ENCODE results near the gene PVR.
"Not testable (repeated sequence)": the region's sequence is repeated elsewhere in the genome, so short reads cannot be mapped to it uniquely, and the experiment has no call there.

Gene PVR

DNA sequence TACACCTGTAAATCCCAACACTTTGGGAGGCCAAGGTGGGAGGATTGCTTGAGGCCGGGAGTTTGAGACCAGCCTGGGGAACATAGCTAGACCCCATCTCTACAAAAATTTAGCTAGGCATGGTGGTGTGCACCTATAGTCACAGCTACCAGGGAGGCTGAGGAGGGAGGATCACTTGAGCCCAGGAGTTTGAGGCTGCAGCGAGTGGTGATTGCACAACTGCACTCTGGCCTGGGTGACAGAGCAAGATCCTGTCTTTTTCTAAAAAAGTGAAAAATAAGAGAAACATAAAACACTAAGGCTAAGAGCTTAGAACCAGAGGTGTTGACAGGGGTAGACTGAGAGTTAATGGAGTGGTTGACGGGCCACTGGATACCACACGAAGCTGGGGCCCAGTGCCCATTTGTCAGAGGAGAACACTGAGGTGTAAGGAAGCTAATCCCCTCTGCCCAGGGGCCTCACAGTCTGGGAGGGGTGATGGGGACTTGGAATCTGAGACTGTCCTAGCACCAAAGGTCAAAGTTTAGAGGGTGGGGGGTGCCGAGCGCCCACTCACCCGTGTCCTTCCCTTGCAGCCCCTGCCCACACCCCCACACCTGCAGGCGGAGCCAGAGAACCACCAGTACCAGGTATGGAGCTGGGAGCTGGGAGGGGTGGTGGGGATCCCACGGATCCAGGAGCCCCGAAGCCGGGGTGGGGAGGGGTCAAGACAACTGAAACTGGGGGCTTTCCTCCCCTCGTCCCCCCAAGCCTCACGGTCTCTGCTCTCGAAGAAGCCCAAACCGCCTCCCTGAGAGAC lies 38.5 kb downstream of the PVR start:
- DNase-seq (no peak), ATAC-seq (replicated peaks) (no peak)
- no peaks in the 10 kb centered on the region for H3K9me3 Mint-ChIP-seq
- H3K4me3 Mint-ChIP-seq, result no peak overlapping the region
- H3K36me3 Mint-ChIP-seq (ENCODE audit: insufficient read depth), result peaks cover 3% of the 10 kb centered on the region
- H3K27me3 Mint-ChIP-seq, result peaks cover 21 to 51% of the 10 kb centered on the region in 2 donors
- H3K27ac Mint-ChIP-seq, result no peak overlapping the region
- H3K4me1 Mint-ChIP-seq (ENCODE audit: low read depth in 2 of 2), result peaks cover 2 to 3% of the 10 kb centered on the region in 2 donors

DNA sequence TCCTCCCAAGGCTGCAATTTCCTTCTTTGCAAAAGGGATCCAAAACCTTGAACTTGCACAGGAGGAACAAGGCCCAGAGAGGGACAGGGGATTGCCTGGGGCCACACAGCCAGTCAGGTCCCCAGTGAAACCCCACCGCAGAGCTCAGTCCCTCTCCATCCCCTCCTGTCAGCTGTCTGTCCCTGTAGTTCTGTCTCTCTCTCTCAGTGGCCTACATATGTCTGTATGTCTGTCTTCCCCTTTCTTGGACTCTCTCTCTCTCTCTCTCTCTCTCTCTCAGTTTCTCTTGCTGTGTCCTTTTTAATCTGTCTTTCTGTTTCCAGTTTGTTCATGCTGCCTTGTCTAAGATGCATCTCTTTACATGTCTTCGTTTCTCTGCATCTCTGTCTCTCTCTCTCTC lies 39.1 kb downstream of the PVR start:
- ATAC-seq (replicated peaks) (no peak), DNase-seq (no peak)
- Mint-ChIP-seq H3K27ac (no peak overlapping the region), H3K36me3 (ENCODE audit: insufficient read depth) (peaks cover 3% of the 10 kb centered on the region), H3K9me3 (no peaks in the 10 kb centered on the region), H3K27me3 (peaks cover 21 to 55% of the 10 kb centered on the region in 2 donors), H3K4me1 (ENCODE audit: low read depth in 2 of 2) (peaks cover 2 to 3% of the 10 kb centered on the region in 2 donors), H3K4me3 (no peak overlapping the region)

DNA sequence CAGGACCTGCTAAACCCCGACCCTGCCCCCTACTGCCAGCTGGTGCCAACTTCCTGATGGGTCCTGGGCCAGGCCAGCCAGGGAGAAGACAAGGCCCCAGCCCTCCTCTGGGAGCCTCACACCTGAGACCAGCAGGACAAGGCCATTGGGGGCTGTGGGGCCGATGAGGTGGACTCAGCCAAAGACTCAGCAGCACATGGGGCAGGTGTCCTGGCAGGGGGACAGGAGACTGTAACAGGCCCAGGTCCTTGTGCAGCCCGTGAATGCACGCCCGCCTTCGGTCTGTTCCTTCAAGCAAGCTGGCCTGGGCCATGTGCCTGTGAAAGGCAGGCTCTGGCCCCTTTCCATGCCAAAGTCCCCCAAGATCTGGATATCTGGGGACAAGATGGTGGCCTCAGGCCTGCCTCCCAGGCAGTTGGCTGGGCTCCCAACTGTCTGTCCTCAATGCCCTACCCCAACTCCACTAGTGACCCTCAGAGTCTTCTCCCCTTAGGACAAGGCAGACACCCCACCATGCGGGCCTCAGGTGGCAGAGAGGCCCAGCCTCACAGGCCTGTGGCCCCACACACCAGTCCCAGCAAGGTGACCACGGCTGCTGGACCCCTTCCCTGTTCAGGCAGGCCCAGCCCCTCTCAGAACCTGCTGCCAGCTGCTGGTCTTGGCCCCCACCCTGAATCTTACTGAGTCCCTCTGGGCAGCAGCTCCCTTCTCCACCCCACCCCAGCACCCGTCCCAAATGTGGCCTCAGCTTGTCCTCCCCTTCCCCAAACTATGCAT lies 39.9 kb downstream of the PVR start:
- no peak for ATAC-seq (replicated peaks)
- peaks cover 3% of the 10 kb centered on the region for H3K36me3 Mint-ChIP-seq (ENCODE audit: insufficient read depth)
- no peak overlapping the region for H3K4me3 Mint-ChIP-seq
- no peaks in the 10 kb centered on the region for H3K9me3 Mint-ChIP-seq
- H3K27me3 Mint-ChIP-seq, result peaks cover 22 to 57% of the 10 kb centered on the region in 2 donors
- no peak overlapping the region for H3K27ac Mint-ChIP-seq
- H3K4me1 Mint-ChIP-seq (ENCODE audit: low read depth in 2 of 2), result peaks cover 2 to 3% of the 10 kb centered on the region in 2 donors
- DNase-seq, result no peak

DNA sequence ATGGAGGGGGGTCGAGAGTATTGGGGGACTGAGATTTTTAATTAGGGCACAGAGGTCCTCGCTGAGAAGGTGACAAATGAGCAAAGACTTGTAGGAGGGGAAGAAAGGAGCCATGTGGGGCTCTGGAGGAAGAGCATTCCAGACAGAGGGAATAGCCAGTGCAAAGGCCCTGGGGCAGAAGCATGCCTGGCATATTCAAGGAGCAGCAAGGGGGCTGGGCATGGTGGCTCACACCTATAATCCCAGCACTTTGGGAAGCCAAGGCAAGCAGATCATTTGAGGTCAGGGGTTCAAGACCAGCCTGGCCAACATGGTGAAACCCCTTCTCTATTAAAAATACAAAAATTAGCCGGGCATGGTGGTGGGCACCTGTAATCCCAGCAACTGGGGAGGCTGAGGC lies 40.7 kb downstream of the PVR start:
- H3K9me3 Mint-ChIP-seq; ATAC-seq (replicated peaks); H3K4me3 Mint-ChIP-seq; H3K4me1 Mint-ChIP-seq (ENCODE audit: low read depth in 2 of 2); H3K36me3 Mint-ChIP-seq (ENCODE audit: insufficient read depth); H3K27ac Mint-ChIP-seq; DNase-seq: not testable (repeated sequence)
- H3K27me3 Mint-ChIP-seq, result peaks cover 29 to 52% of the 10 kb centered on the region in 2 donors

DNA sequence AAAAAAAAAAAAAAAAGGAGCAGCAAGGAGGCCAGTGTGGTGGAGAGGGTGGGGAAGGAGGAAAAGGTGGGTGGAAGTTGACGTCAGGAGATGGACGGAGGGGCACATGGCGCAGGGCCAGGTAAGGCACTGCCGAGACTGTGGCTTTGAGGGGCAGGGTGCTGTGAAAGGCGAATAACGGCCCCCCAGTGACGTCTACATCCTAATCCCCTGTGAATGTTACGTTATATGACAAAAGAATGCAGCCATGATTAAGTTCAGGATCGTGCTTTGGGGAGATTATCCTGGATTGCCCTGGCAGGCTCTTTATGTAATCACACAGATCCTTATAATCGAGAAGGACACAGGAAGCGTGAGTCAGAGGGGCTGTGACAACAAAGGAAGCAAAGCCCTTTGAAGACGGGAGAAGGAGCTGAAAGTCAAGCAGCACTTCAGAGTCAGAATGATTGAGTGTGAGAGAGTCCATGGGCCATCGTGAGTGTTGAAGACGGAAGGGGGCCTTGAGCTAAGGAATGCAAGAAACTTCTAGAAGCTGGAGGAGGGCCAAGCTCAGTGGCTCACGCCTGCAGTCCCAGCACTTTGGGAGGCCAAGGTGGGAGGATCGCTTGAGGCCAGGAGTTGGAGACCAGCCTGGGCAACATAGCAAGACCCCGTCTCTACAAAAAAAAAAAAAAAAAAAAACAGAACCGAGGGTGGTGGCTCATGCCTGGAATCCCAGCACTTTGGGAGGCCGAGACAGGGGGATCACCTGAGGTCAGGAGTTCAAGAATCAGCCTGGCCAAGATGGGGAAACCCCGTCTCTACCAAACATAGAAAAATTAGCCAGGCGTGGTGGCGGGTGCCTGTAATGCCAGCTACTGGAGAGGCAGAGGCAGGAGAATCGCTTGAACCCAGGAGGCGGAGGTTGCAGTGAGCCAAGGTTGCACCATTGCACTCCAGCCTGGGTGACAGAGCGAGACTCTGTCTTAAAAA lies 41.5 kb downstream of the PVR start:
- H3K27me3 Mint-ChIP-seq, result peaks cover 27 to 47% of the 10 kb centered on the region in 2 donors
- DNase-seq (no peak), ATAC-seq (replicated peaks) (no peak)
- H3K4me1 Mint-ChIP-seq (ENCODE audit: low read depth in 2 of 2), result peaks cover 8 to 13% of the 10 kb centered on the region in 2 donors
- no peaks in the 10 kb centered on the region for H3K9me3 Mint-ChIP-seq
- peaks cover 3% of the 10 kb centered on the region for H3K36me3 Mint-ChIP-seq (ENCODE audit: insufficient read depth)
- no peak overlapping the region for H3K4me3 Mint-ChIP-seq
- H3K27ac Mint-ChIP-seq, result no peak overlapping the region

DNA sequence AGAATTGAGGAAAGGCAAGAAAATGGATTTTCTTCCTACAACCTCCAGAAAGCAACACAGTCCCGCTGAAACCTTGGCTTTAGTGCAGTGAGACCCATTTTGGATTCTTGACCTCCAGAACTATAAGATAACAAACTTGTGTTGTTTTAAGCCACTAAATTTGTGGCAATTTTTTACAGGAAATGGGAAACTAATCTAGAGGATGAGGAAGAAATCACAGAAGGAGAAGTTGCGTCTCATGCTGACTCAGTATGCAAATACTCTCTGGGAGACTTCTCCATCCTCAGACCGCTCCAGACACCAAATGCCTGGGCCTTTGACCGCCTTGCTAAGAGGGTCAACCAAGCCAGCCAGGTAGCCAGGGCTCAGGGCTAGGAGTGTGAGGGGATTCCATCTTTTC lies 42.2 kb downstream of the PVR start:
- H3K4me1 Mint-ChIP-seq (ENCODE audit: low read depth in 2 of 2), result peaks cover 8 to 13% of the 10 kb centered on the region in 2 donors
- H3K27ac Mint-ChIP-seq, result no peak overlapping the region

DNA sequence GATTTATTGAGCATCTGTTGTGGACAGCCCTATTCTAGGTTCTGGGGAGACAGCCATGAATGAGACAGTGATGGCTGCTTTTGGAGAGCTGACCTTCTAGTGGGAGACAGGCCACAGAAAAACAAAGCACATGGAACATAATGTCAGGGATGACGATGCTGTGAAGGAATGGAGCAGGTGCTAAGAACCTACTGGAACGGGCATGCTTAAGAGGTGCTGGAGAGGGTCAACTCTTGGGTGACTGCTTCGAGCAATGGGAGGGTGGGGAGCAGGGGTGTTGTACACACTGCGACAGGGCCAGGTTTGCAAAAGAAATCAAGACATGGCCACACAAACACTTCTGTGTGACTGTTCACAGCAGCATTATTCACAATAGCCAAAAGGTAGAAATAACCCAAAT lies 43.2 kb downstream of the PVR start:
- Mint-ChIP-seq H3K4me3 (no peak overlapping the region), H3K27me3 (peaks cover 22 to 37% of the 10 kb centered on the region in 2 donors), H3K36me3 (ENCODE audit: insufficient read depth) (peaks cover 3% of the 10 kb centered on the region), H3K4me1 (ENCODE audit: low read depth in 2 of 2) (peaks cover 8 to 14% of the 10 kb centered on the region in 2 donors), H3K9me3 (no peaks in the 10 kb centered on the region), H3K27ac (no peak overlapping the region)
- no peak for ATAC-seq (replicated peaks)
- DNase-seq, result no peak

More for the DNA sequence above, 42.2 kb downstream of the PVR start:
- ATAC-seq (replicated peaks), result no peak
- no peak for DNase-seq
- Mint-ChIP-seq H3K9me3 (no peaks in the 10 kb centered on the region), H3K27me3 (peaks cover 22 to 40% of the 10 kb centered on the region in 2 donors), H3K4me3 (no peak overlapping the region), H3K36me3 (ENCODE audit: insufficient read depth) (peaks cover 3% of the 10 kb centered on the region)

DNA sequence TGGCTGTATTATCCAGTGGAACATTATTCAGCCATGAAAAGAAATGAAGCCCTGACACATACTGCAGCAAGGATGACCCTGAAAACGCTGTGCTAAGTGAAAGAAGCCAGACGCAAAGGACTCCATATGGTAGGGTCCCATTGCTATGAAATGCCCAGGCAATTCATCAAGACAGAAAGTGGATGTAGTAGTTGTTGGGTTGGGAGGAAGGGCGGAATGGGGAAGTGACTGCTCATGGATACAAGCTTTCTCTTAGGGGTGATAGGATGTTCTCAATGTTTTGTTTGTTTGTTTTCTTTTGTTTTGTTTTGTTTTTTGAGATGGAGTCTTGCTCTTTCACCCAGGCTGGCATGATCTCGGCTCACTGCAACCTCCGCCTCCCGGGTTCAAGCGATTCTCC lies 44.2 kb downstream of the PVR start:
- no peaks in the 10 kb centered on the region for H3K9me3 Mint-ChIP-seq
- DNase-seq, result no peak
- peaks cover 11 to 24% of the 10 kb centered on the region in 2 donors for H3K4me1 Mint-ChIP-seq (ENCODE audit: low read depth in 2 of 2)
- H3K27ac Mint-ChIP-seq, result no peak overlapping the region
- peaks cover 3% of the 10 kb centered on the region for H3K36me3 Mint-ChIP-seq (ENCODE audit: insufficient read depth)
- no peak overlapping the region for H3K4me3 Mint-ChIP-seq
- no peak for ATAC-seq (replicated peaks)
- peaks cover 22 to 37% of the 10 kb centered on the region in 2 donors for H3K27me3 Mint-ChIP-seq

DNA sequence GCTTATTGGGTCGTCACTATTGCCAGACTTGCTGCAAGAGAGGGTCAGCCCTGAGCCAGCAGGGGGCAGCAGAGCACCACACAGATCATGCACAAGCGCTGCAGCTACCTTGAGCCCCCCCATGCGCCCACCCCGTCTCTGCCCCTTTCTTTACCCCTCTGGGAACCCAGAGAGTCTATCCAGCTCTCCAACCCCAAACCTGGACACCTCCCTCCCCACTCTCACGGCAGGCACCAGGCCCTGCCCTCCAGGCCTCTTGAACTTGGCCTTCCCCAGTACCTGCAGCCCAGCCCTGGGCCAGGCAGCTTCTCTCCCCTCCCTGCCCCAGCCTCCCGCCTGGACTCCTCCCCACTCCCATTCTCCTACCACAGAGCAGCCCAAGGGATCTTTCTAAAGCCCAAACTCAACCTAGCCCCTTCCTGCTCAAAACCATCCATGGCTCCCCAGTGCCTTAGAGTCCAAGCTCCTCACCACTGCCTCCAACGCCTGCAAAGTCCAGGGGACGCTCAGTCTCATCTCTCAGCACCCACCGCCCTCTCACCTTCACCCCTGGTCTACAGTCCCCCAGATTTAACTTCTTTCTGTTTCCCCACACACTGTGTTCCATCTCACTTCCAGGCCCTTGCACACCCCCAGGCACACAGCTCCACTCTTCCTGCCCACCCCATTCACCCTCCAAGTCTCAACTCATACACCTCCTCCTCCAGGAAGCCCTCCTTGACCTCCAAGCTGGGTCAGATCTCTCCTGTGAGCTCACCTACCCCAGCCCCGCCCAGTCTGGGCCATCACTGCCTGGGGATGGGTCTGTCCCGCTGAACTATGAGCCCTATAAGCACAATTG lies 45.8 kb downstream of the PVR start:
- Mint-ChIP-seq H3K4me3 (no peak overlapping the region), H3K9me3 (no peaks in the 10 kb centered on the region), H3K27ac (no peak overlapping the region), H3K27me3 (peaks cover 16 to 29% of the 10 kb centered on the region in 2 donors), H3K36me3 (ENCODE audit: insufficient read depth) (peaks cover 6% of the 10 kb centered on the region), H3K4me1 (ENCODE audit: low read depth in 2 of 2) (peaks cover 11 to 28% of the 10 kb centered on the region in 2 donors)
- ATAC-seq (replicated peaks) (peak; percentile 52), DNase-seq (peak; percentile 64 to 70 (median 66))

DNA sequence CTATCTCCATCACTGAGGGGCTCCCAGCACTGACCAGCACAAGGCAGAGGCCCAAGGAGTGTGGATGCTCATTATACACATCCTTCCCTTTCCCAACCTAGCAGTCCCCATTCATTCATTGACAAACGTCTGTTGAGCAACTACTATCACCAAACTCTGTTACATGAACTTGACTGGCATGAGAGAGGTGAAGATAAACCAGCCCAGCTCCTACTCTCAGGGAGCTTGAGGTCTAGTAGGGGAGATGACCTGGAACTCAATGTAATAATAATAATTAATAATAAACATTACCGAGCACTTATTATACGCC lies 46.4 kb downstream of the PVR start:
- Mint-ChIP-seq H3K4me3 (no peak overlapping the region), H3K4me1 (ENCODE audit: low read depth in 2 of 2) (peaks cover 10 to 27% of the 10 kb centered on the region in 2 donors), H3K36me3 (ENCODE audit: insufficient read depth) (peaks cover 3% of the 10 kb centered on the region), H3K27ac (no peak overlapping the region), H3K9me3 (no peaks in the 10 kb centered on the region), H3K27me3 (peaks cover 12 to 23% of the 10 kb centered on the region in 2 donors)
- ATAC-seq (replicated peaks) (no peak), DNase-seq (no peak)

DNA sequence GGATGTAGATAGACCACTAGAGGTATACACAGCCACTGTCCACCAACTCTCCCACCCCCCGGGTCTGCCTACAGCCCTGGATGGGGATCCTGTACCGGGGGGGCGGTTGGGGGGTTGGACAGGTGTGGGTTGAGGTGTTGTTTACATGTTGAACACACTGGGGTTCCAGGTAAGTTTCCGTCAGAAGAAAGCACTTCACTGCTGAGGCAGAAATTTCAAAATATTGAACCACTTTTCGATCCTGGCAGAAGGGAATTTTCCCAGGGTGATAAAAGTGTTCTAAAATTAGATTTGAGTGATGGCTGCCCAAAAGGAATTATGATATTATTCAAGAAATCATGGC lies 48.6 kb downstream of the PVR start:
- DNase-seq (no peak), ATAC-seq (replicated peaks) (peak; percentile 39)
- peak overlapping the region; percentile 52 to 65 for H3K4me3 Mint-ChIP-seq
- H3K27ac Mint-ChIP-seq, result peak overlapping the region; percentile 72 to 90
- H3K9me3 Mint-ChIP-seq, result no peaks in the 10 kb centered on the region
- peaks cover 3% of the 10 kb centered on the region for H3K36me3 Mint-ChIP-seq (ENCODE audit: insufficient read depth)
- peaks cover 8 to 14% of the 10 kb centered on the region in 2 donors for H3K27me3 Mint-ChIP-seq
- peaks cover 9 to 26% of the 10 kb centered on the region in 2 donors for H3K4me1 Mint-ChIP-seq (ENCODE audit: low read depth in 2 of 2)

DNA sequence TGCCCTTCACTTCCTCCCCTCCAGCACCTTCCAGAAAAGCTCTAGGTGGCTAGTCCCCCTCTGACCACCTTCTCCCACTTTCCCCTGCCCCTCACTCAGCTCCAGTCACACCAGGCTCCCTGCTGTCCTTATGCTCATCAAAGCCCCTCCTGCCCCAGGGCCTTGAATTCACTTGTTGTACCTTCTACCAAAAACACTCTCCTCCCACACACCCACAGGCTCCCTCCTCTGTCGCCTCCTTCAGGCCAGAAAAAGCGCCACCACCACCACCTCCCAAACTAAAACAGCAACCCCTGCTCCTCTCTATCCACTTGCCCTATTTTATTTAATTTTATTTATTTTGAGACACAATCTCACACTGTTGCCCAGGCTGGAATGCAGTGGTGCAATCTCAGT lies 50.5 kb downstream of the PVR start:
- no peaks in the 10 kb centered on the region for H3K9me3 Mint-ChIP-seq
- DNase-seq (no peak), ATAC-seq (replicated peaks) (no peak)
- peaks cover 6 to 23% of the 10 kb centered on the region in 2 donors for H3K4me1 Mint-ChIP-seq (ENCODE audit: low read depth in 2 of 2)
- no peak overlapping the region for H3K4me3 Mint-ChIP-seq
- peaks cover 3% of the 10 kb centered on the region for H3K36me3 Mint-ChIP-seq (ENCODE audit: insufficient read depth)
- peak overlapping the region; percentile 66 to 88 for H3K27ac Mint-ChIP-seq
- H3K27me3 Mint-ChIP-seq, result peaks cover 16 to 21% of the 10 kb centered on the region in 2 donors
